Esophagus squamous epithelium (tissue), 5 donors: ENCODE results near the gene VRK1. TPM values are rescaled to one million over a fixed set of nuclear protein-coding genes. Genes with fewer than 3 reads are reported as not detected.

ENCODE experiments used
- DNase-seq: peaks from one replicate; lab custom pipeline; 2025; lab: John Stamatoyannopoulos, UW
- H3K27ac ChIP-seq, 4 donors: fragments of 200-600 bp; sonication (generic); one replicate each; pipeline ENCODE4 v1.5.1; 2016 to 2019; ENCODE audit warnings: mild to moderate bottlenecking in 1 of 4
- H3K27me3 ChIP-seq, 4 donors: fragments of 200-600 bp; sonication (generic); 1 replicate in 3 of 4; 2 replicates in 1 of 4; pipeline versions ENCODE4 v1.5.1 to v1.6.0; 2017 to 2021; ENCODE audit warnings: antibody characterized with exemption in 1 of 4
- H3K36me3 ChIP-seq, 3 donors: fragments of 200-600 bp; sonication (generic); one replicate each; pipeline ENCODE4 v1.5.1; 2016 to 2019
- H3K4me1 ChIP-seq, 3 donors: fragments of 200-600 bp; sonication (generic); one replicate each; pipeline ENCODE4 v1.5.1; 2017 to 2019
- H3K4me3 ChIP-seq, 4 donors: fragments of 200-600 bp; sonication (generic); 1 replicate in 3 of 4; 2 replicates in 1 of 4; pipeline ENCODE4 v1.5.1; 2016 to 2019; ENCODE audit warnings: mild to moderate bottlenecking in 2 of 4, moderate library complexity in 1 of 4
- H3K9me3 ChIP-seq, 3 donors: fragments of 200-600 bp; sonication (generic); one replicate each; pipeline ENCODE4 v1.5.1; 2016 to 2019
- CTCF ChIP-seq, 6 experiments: fragments of 450-650 bp in 4 of 6; fragments of 200-600 bp in 2 of 6; sonication (generic) in 2 of 6; IDR thresholded peaks; one replicate each; pipeline ENCODE4 v1.5.1; 2016 to 2019; ENCODE audit warnings: antibody characterized with exemption in 6 of 6, mild to moderate bottlenecking in 4 of 6, moderate library complexity in 4 of 6
- POLR2A ChIP-seq, 4 donors: fragments of 450-650 bp; IDR thresholded peaks; one replicate each; pipeline ENCODE4 v1.6.1; 2017; ENCODE audit warnings: antibody characterized with exemption in 4 of 4, mild to moderate bottlenecking in 4 of 4, moderate library complexity in 3 of 4
- WGBS, 2 donors: methylation state at CpG; one replicate each; pipeline ENCODE4 v1.1.5; 2018; 5-methylcytosine and 5-hydroxymethylcytosine counted together
- intact Hi-C: fragments of 100-400 bp; cut with DNase I; formaldehyde crosslinking; loops from one replicate; pipeline ENCODE4 v1.15.0; 2022
- total RNA-seq, 4 donors: library from RNA; depleted of rRNA; stranded (reverse); fragments of >200 nt; gene quantifications; one replicate each; pipeline ENCODE4 v1.1.0, GENCODE V29; 2016
- donor health status: DM: yes; HTN: yes; CAD: no.

VRK1 gene
- total RNA-seq, 4 donors from 2014 or later = 14.4 to 32.6 (median 25.3) TPM

GRCh38 chr14:96906434-96906833 lies 109.3 kb downstream of the VRK1 start:
- 20 to 92% methylated on average over 1 of the region's 1 CpG for WGBS, 2 donors
- intact Hi-C loops = no loop called here
- H3K27me3 ChIP-seq = no peaks in the 10 kb centered on the region
- no peak overlapping the region for H3K4me3 ChIP-seq
- H3K4me1 ChIP-seq = no peaks in the 10 kb centered on the region
- H3K9me3 ChIP-seq = peaks cover 0 to 22% (median 0%) of the 10 kb centered on the region in 3 donors
- TF ChIP-seq CTCF (IDR thresholded peaks at IDR 0.05) (no peak), POLR2A (IDR thresholded peaks at IDR 0.05) (no peak)
- no peaks in the 10 kb centered on the region for H3K36me3 ChIP-seq
- DNase-seq = no peak
- H3K27ac ChIP-seq = no peak overlapping the region

- intact Hi-C loops = no loop called here
- Histone ChIP-seq H3K4me3 (no peak overlapping the region), H3K27me3 (no peaks in the 10 kb centered on the region), H3K9me3 (peaks cover 0 to 22% (median 0%) of the 10 kb centered on the region in 3 donors), H3K27ac (no peak overlapping the region), H3K36me3 (no peaks in the 10 kb centered on the region), H3K4me1 (no peaks in the 10 kb centered on the region)
- DNase-seq = no peak
- 89 to 94% methylated on average over 1 of the region's 1 CpG for WGBS, 2 donors
- TF ChIP-seq CTCF (IDR thresholded peaks at IDR 0.05) (no peak), POLR2A (IDR thresholded peaks at IDR 0.05) (no peak)
Measured at GRCh38 chr14:96909841-96910364, 112.7 kb downstream of the VRK1 start.

- DNase-seq = no peak
- 63 to 76% methylated on average over 5 of the region's 6 CpGs for WGBS, 2 donors
- intact Hi-C loops = no loop called here
- Histone ChIP-seq H3K27me3 (no peaks in the 10 kb centered on the region), H3K27ac (no peak overlapping the region), H3K4me3 (no peak overlapping the region), H3K36me3 (no peaks in the 10 kb centered on the region), H3K9me3 (peaks cover 0 to 22% (median 0%) of the 10 kb centered on the region in 3 donors), H3K4me1 (no peaks in the 10 kb centered on the region)
- no peak for TF ChIP-seq POLR2A (IDR thresholded peaks at IDR 0.05)
- TF ChIP-seq CTCF (IDR thresholded peaks at IDR 0.05) = no peak
Measured at GRCh38 chr14:96911499-96912149, 114.4 kb downstream of the VRK1 start.

- 34 to 37% methylated on average over 3 of the region's 5 CpGs for WGBS, 2 donors
- Histone ChIP-seq H3K4me1 (no peaks in the 10 kb centered on the region), H3K4me3 (no peak overlapping the region), H3K36me3 (no peaks in the 10 kb centered on the region), H3K27me3 (no peaks in the 10 kb centered on the region), H3K9me3 (peaks cover 0 to 11% (median 0%) of the 10 kb centered on the region in 3 donors), H3K27ac (no peak overlapping the region)
- DNase-seq = no peak
- TF ChIP-seq POLR2A (IDR thresholded peaks at IDR 0.05) (no peak), CTCF (IDR thresholded peaks at IDR 0.05) (no peak)
- intact Hi-C loops = no loop called here
Measured at GRCh38 chr14:96914571-96915128, 117.5 kb downstream of the VRK1 start.

- 100% methylated on average over 4 of the region's 4 CpGs for WGBS, 2 donors
- TF ChIP-seq POLR2A (IDR thresholded peaks at IDR 0.05) (no peak), CTCF (IDR thresholded peaks at IDR 0.05) (no peak)
- Histone ChIP-seq H3K4me1 (no peaks in the 10 kb centered on the region), H3K4me3 (no peak overlapping the region), H3K36me3 (no peaks in the 10 kb centered on the region), H3K9me3 (peaks cover 0 to 3% (median 0%) of the 10 kb centered on the region in 3 donors), H3K27me3 (no peaks in the 10 kb centered on the region), H3K27ac (no peak overlapping the region)
- no peak for DNase-seq
- intact Hi-C loops = no loop called here
Measured at GRCh38 chr14:96915478-96915877, 118.3 kb downstream of the VRK1 start.
